ENCODE results near the gene ARRDC4.

GRCh38 chr15:97947465-97948260, 12.8 kb upstream of the ARRDC4 start:
- no peak for TF ChIP-seq ZBTB1 (tag by site-specific recombination; IDR thresholded peaks at IDR 0.05)
- TF ChIP-seq ZNF19 (tag by site-specific recombination; IDR thresholded peaks at IDR 0.05; ENCODE audit: low read depth), result no peak
- no peak for TF ChIP-seq ZNF37A (tag by site-specific recombination; IDR thresholded peaks at IDR 0.05)
- no peak for TF ChIP-seq CTCF (tag by site-specific recombination; IDR thresholded peaks at IDR 0.05)
- TF ChIP-seq ZNF521 (tag by site-specific recombination; IDR thresholded peaks at IDR 0.05), result no peak
- TF ChIP-seq ZNF16 (tag by site-specific recombination; IDR thresholded peaks at IDR 0.05; ENCODE audit: low read depth), result no peak
